SW480 (cell line): ENCODE measurements around the gene ZNF485.
"Not testable (repeated sequence)": the region's sequence is repeated elsewhere in the genome, so short reads cannot be mapped to it uniquely, and the experiment has no call there.

ENCODE experiments used
- DNase-seq: peaks from one replicate; pipeline ENCODE4 v3.0.0-alpha.2; 2016; ENCODE audit warnings: low spot score

The ZNF485 gene

GRCh38 chr10:43605850-43606322 is 352 bp upstream of the ZNF485 start:
- no peak for DNase-seq

DNA sequence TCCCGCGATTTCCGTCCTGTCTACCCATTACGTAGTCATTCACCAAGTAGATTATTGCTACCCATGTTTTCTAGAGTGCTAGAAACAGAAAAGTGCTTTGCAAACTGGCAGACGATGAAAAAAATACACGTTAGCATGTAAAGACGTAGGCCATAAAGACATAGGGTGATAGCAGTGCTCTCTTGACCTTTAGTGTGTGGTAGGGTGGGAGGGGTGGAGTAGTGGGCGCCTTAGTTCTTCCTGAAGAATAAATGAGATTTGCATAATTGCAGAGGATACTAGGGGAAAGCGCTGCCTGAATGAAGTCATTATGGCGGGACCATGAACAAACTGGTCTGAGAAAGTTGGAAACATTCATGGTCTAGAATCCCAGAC is 948 bp downstream of the ZNF485 start:
- no peak for DNase-seq

- DNase-seq: no peak
These were observed 4.4 kb downstream of the ZNF485 start for GRCh38 chr10:43610636-43611035.

DNA sequence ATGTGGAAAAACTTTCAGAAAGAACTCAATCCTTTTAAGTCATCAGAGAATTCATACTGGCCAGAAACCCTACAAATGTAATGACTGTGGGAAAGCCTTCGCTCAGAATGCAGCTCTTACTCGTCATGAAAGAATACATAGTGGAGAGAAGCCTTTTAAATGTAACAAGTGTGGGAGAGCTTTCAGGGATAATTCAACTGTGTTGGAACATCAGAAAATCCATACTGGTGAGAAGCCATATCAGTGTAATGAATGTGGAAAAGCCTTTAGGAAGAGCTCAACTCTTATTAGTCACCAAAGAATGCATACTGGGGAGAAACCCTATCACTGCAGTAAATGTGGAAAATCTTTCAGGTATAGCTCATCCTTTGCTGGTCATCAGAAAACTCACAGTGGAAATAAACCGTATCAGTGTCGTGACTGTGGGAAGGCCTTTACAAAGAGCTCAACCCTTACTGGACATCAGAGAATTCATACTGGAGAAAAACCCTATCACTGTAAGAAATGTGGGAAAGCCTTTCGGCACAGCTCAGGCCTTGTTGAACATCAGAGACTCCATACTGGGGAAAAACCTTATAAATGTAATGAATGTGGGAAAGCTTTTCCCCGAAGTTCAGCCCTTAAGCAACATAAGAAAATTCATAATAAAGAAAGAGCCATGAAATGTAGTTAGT is 10.6 kb downstream of the ZNF485 start:
- DNase-seq: no peak

DNA sequence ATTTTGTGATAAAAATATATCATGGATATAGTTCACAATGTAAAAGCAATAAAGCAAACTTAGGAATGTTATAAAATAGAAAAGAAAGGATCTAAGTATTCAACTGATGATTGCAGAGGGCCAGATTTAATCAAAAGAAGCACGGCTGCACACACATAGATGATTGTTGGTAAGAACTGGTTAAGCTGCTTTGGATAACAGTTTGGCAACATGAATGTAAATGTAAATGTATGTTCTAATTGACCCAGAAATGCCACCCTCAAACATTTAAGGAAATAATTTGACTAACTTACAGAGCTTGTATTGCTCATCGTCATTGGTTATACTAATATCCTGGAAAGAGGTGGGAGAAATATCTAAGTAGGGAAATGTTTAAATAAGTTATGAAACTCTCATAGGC is 13.1 kb downstream of the ZNF485 start:
- DNase-seq: no peak

DNA sequence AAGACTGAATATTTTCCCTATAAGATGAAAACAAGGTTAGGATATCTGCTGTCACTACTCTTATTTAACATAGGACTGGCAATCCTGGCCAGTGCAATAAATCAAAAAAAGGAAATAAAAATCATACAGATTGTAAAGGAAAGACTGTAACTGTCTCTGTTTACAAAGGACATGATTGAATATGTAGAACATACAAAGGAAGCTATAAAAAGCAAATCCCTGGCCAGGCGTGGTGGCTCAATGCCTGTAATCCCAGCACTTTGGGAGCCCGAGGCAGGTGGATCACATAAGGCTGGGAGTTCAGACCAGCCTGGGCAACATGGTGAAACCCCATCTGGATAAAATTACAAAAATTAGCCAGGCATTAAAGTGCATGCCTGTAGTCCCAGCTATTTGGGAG is 15.8 kb downstream of the ZNF485 start:
- no peak for DNase-seq

DNA sequence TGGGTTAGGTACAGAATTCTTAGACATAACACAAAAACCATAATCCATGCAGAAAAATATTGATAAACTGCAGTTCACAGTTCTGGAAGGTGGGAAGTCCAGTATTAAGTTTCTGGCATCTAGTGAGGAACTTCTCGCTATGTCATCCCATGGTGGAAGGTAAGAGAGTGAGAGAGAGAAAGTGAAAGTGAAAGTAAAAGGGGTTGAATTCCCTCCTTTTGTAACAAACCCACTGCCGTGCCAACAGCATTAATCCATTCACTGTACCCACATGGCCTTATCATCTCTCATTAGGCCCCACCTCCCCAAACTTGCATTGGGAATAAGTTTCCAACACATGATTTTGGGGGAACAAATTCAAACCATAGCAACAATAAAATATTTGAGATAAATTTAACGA is 17.1 kb downstream of the ZNF485 start:
- DNase-seq: peak; percentile 25

DNA sequence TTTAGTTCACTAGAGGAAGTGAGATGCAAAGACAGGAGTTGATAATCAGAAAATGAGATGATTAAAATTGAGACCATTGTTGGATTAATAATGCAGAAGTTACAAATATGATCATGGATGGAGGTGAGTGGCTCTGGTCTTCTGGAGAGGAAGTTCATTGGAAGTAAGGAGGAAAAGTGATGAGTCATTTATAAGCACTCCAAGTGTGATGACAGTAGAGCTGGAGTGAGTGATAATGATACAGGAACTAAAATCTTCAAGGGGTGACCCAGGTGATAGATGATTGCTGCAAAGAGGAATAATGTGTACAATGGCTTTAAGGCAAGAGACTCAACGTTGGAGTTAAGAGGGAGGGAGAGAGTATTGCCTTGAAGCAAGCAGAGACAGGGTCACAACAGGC is 21.7 kb downstream of the ZNF485 start:
- no peak for DNase-seq

DNA sequence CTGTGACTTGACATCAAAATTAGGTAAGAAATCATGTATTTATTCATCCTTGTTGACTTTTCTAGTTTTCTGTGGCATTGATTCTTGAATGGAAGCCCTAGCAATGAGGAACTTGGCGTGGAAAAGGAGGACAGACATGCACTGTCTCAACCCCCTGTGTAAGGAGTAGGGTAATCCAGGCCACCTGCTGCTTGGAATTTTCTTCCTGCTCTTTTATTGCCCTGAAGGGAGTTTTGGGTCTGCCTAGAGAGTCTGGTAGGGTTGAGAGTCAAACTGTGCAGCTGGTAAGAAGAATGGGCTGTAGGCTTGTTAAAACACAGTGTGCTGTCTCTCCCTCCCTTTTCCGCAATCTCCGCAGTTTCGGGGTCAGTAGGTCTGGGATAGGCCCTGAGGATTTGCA is 22.7 kb downstream of the ZNF485 start:
- DNase-seq: no peak

- DNase-seq: not testable (repeated sequence)
These were observed 29.6 kb downstream of the ZNF485 start for GRCh38 chr10:43635816-43636215.

GRCh38 chr10:43640603-43641002 is 34.4 kb downstream of the ZNF485 start:
- no peak for DNase-seq

- no peak for DNase-seq
These were observed 38.0 kb downstream of the ZNF485 start for GRCh38 chr10:43644252-43644651.

- no peak for DNase-seq
These were observed 39.6 kb downstream of the ZNF485 start for GRCh38 chr10:43645866-43646265.

GRCh38 chr10:43647576-43647975 is 41.3 kb downstream of the ZNF485 start:
- DNase-seq: no peak

GRCh38 chr10:43648095-43648397 is 41.8 kb downstream of the ZNF485 start:
- DNase-seq: no peak

DNA sequence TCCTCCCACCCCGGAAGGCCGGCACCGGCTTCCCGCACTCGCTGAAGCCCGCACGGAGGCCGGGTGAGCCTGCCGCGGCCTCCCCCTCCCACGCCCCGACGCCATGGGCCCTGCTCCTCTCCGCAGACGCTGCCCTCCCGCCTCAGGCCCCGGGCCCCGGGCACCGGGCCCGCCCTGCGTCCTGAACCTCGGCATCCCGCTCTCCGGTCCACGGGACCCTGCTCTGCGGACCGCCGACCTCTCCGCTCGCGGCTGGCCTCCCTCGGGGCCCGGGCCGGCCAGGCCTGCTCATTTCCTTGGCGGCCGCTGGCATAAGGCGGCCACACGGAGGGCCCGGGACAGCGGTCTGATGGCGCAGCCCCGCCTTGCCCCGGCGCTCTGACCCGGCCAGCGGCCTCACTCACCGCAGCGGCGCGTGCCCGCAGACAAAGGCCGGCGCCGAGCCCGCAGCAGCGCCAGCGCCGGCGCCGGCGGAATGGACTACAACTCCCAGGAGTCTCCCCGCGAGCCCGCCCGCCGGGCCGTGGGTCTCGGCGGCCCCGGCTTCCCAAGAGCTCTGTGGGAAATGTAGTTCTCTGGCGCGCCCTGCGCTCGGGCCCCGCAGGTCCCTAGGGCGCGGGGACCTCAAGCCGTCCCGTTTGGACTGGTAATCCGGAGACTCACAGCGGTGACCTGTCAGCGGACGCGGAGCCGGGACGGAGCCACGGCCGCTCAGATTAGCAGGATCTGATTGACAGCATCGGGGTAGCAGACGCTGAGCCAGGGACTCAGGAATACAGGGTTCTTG is 42.4 kb downstream of the ZNF485 start, which contains the start of gene ZNF32:
Gene ZNF32 (minus strand): TSS at position 484 of the 787 bp plus-strand sequence. CDS start 2,748 bp downstream, outside the sequence.
- peak; percentile 67 for DNase-seq

DNA sequence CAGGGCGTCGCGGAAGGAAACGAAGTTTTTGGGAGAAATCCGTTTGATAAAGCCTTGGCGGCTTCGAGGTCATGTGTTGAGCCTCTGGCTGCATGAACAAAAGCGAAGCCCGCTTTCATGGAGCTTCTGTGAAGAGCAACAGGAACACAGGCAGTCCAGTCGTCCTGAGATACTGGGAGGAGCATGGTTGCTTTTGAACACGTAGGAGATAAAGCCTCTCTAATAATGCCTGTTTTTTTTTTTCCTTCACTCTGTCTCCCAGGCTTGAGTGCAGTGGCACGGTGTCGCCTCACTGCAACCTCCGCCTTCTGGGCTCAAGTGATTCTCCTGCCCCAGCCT is 42.9 kb downstream of the ZNF485 start:
- peak; percentile 8 for DNase-seq

GRCh38 chr10:43653746-43654145 is 47.5 kb downstream of the ZNF485 start:
- DNase-seq: no peak

- DNase-seq: no peak
These were observed 49.1 kb downstream of the ZNF485 start for GRCh38 chr10:43655311-43655710.

GRCh38 chr10:43658227-43658626 is 52.0 kb downstream of the ZNF485 start:
- DNase-seq: no peak

GRCh38 chr10:43665054-43665453 is 58.8 kb downstream of the ZNF485 start:
- no peak for DNase-seq

GRCh38 chr10:43666552-43666951 is 60.3 kb downstream of the ZNF485 start:
- no peak for DNase-seq

DNA sequence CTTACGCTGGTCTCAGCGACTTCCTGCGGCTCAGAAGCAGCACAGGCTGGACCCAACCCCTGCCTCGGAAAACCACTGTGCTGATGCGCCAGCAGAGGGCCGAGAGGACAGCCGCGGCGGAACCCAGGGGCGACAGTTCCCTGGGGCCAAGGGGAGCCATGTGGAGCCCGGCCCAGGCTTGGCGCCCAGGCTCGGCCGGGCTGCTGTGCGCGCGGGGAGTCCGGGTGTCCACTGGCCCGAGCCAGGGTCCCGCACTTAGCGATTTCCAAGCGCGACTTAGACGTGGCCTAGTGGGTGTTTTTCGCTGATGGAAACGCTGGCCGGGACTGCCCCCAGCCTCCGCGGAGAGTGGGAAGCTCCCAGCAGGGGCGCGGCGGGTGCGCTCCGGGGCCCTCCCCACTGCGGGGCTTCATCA is 61.1 kb downstream of the ZNF485 start:
- no peak for DNase-seq
